SU-DHL-6 (cell line): ENCODE results near the gene KRT6B.
"Not testable (repeated sequence)": the region's sequence is repeated elsewhere in the genome, so short reads cannot be mapped to it uniquely, and the experiment has no call there.

Experiments used
- H2AFZ ChIP-seq: fragments of 200-600 bp; sonication (generic); 2 replicates; pipeline ENCODE4 v1.6.1; 2014; ENCODE audit warnings: low read depth, mild to moderate bottlenecking, moderate library complexity, mixed read lengths, antibody characterized with exemption, low read length; ENCODE audit not compliant: severe bottlenecking
- H3F3A ChIP-seq: fragments of 200-600 bp; shearing (Covaris generic); 2 replicates; pipeline ENCODE4 v1.6.0; 2016; ENCODE audit warnings: antibody characterized with exemption, mild to moderate bottlenecking; ENCODE audit not compliant: insufficient read depth
- H3K27ac ChIP-seq: fragments of 200-600 bp; sonication (generic); 2 replicates; pipeline ENCODE4 v1.5.1; 2016; ENCODE audit warnings: low read depth, mild to moderate bottlenecking, low read length, moderate library complexity, mixed read lengths
- H3K27me3 ChIP-seq: fragments of 200-600 bp; sonication (generic), shearing (Covaris generic); 2 replicates; pipeline ENCODE4 v1.6.0; 2014; ENCODE audit warnings: mild to moderate bottlenecking, low read length
- H3K36me3 ChIP-seq: fragments of 200-600 bp; sonication (generic); 2 replicates; pipeline ENCODE4 v1.6.1; 2014; ENCODE audit warnings: mild to moderate bottlenecking, low read length, mixed read lengths
- H3K4me2 ChIP-seq: fragments of 300-600, 200-600 bp; shearing (Covaris generic), sonication (generic); 2 replicates; pipeline ENCODE4 v1.6.0; 2014; ENCODE audit warnings: low read length, low read depth, mild to moderate bottlenecking; ENCODE audit not compliant: poor library complexity, severe bottlenecking
- H3K4me3 ChIP-seq: fragments of 200-600 bp; sonication (generic); 2 replicates; pipeline ENCODE4 v1.5.1; 2014; ENCODE audit warnings: antibody characterized with exemption, low read length, mild to moderate bottlenecking, mixed read lengths; ENCODE audit not compliant: insufficient read depth, poor library complexity, severe bottlenecking
- H3K79me2 ChIP-seq: fragments of 200-600 bp; sonication (generic); 2 replicates; pipeline ENCODE4 v1.6.1; 2014; ENCODE audit warnings: mild to moderate bottlenecking, low read length, moderate library complexity; ENCODE audit not compliant: insufficient read depth
- H3K9ac ChIP-seq: fragments of 200-600 bp; sonication (generic); 2 replicates; pipeline ENCODE4 v1.7.0; 2014; ENCODE audit warnings: mild to moderate bottlenecking, low read length
- H3K9me2 ChIP-seq: fragments of 200-600 bp; sonication (generic); replicated peaks from 2 replicates; pipeline ENCODE4 v1.6.1; 2014; ENCODE audit warnings: low read length; ENCODE audit not compliant: insufficient read depth
- H3K9me3 ChIP-seq: fragments of 200-600 bp; sonication (generic); 2 replicates; pipeline ENCODE4 v1.6.1; 2014; ENCODE audit warnings: low read length, mixed read lengths; ENCODE audit not compliant: insufficient read depth
- H4K20me1 ChIP-seq: fragments of 200-600 bp; sonication (generic); 2 replicates; pipeline ENCODE4 v1.6.1; 2014; ENCODE audit warnings: low read depth, mild to moderate bottlenecking, antibody characterized with exemption, low read length, moderate library complexity, mixed read lengths
- CTCF ChIP-seq: fragments of 200-600 bp; sonication (generic); IDR thresholded peaks from one replicate; pipeline ENCODE4 v1.5.1; 2017; ENCODE audit warnings: antibody characterized with exemption, mild to moderate bottlenecking, low read length, moderate library complexity; ENCODE audit not compliant: insufficient read depth, poor library complexity, severe bottlenecking
- EZH2phosphoT487 ChIP-seq: fragments of 200-600 bp; sonication (generic), shearing (Covaris generic); conservative IDR thresholded peaks from 2 replicates; pipeline ENCODE4 v1.6.1; 2018; ENCODE audit warnings: mild to moderate bottlenecking, antibody characterized with exemption, low read length, moderate library complexity, mixed read lengths

Gene KRT6B

GRCh38 chr12:52413202-52413601, 38.7 kb downstream of the KRT6B start:
- H3K27ac ChIP-seq: no peak overlapping the region

GRCh38 chr12:52411815-52412214, 40.1 kb downstream of the KRT6B start:
- H4K20me1 ChIP-seq: no peaks in the 10 kb centered on the region
- H3K4me3 ChIP-seq: no peak overlapping the region
- TF ChIP-seq CTCF (no peak), EZH2phosphoT487 (no peak)
- no peaks in the 10 kb centered on the region for H3K9me3 ChIP-seq
- H3K36me3 ChIP-seq: no peaks in the 10 kb centered on the region
- no peak overlapping the region for H2AFZ ChIP-seq
- H3F3A ChIP-seq: no peaks in the 10 kb centered on the region
- H3K79me2 ChIP-seq: no peaks in the 10 kb centered on the region
- H3K27ac ChIP-seq: no peak overlapping the region
- H3K4me2 ChIP-seq: no peak overlapping the region
- H3K9ac ChIP-seq: no peak overlapping the region
- no peaks in the 10 kb centered on the region for H3K27me3 ChIP-seq
- H3K9me2 ChIP-seq: no peaks in the 10 kb centered on the region

More at GRCh38 chr12:52413202-52413601, 38.7 kb downstream of the KRT6B start:
- Histone ChIP-seq H3K9me3 (no peaks in the 10 kb centered on the region), H3K27me3 (no peaks in the 10 kb centered on the region), H2AFZ (no peak overlapping the region), H3K4me3 (no peak overlapping the region), H3K4me2 (no peak overlapping the region), H3K9me2 (no peaks in the 10 kb centered on the region), H3K9ac (no peak overlapping the region), H3K36me3 (no peaks in the 10 kb centered on the region), H3K79me2 (no peaks in the 10 kb centered on the region), H4K20me1 (no peaks in the 10 kb centered on the region), H3F3A (no peaks in the 10 kb centered on the region)
- TF ChIP-seq CTCF: no peak
- no peak for TF ChIP-seq EZH2phosphoT487

- H3K27me3 ChIP-seq, H3K9me2 ChIP-seq, H3K36me3 ChIP-seq, H3K79me2 ChIP-seq, H3K9me3 ChIP-seq, H3K9ac ChIP-seq, H3K4me3 ChIP-seq, H3K4me2 ChIP-seq, H4K20me1 ChIP-seq, H3F3A ChIP-seq, H2AFZ ChIP-seq, H3K27ac ChIP-seq: not testable (repeated sequence)
These were observed 41.2 kb downstream of the KRT6B start for GRCh38 chr12:52410589-52411248.

GRCh38 chr12:52407918-52408317, 44.0 kb downstream of the KRT6B start:
- H3K27me3 ChIP-seq: no peaks in the 10 kb centered on the region
- H2AFZ ChIP-seq: no peak overlapping the region
- no peak overlapping the region for H3K4me3 ChIP-seq
- H3K4me2 ChIP-seq: no peak overlapping the region
- no peaks in the 10 kb centered on the region for H3F3A ChIP-seq
- H3K9me2 ChIP-seq: no peaks in the 10 kb centered on the region
- no peaks in the 10 kb centered on the region for H3K9me3 ChIP-seq
- no peak overlapping the region for H3K9ac ChIP-seq
- no peak overlapping the region for H3K27ac ChIP-seq
- H3K36me3 ChIP-seq: no peaks in the 10 kb centered on the region
- H3K79me2 ChIP-seq: no peaks in the 10 kb centered on the region
- H4K20me1 ChIP-seq: no peaks in the 10 kb centered on the region
- TF ChIP-seq CTCF (no peak), EZH2phosphoT487 (no peak)
